ENCODE results near the gene MTMR6.

GRCh38 chr13:25281193-25281934 is 5.9 kb downstream of the MTMR6 start:
- TF ChIP-seq POLR2AphosphoS5 (IDR thresholded peaks at IDR 0.05; ENCODE audit: low read depth, low read length) (no peak), CTCF (IDR thresholded peaks at IDR 0.05) (no peak)
- TF ChIP-seq, protein P1, sequence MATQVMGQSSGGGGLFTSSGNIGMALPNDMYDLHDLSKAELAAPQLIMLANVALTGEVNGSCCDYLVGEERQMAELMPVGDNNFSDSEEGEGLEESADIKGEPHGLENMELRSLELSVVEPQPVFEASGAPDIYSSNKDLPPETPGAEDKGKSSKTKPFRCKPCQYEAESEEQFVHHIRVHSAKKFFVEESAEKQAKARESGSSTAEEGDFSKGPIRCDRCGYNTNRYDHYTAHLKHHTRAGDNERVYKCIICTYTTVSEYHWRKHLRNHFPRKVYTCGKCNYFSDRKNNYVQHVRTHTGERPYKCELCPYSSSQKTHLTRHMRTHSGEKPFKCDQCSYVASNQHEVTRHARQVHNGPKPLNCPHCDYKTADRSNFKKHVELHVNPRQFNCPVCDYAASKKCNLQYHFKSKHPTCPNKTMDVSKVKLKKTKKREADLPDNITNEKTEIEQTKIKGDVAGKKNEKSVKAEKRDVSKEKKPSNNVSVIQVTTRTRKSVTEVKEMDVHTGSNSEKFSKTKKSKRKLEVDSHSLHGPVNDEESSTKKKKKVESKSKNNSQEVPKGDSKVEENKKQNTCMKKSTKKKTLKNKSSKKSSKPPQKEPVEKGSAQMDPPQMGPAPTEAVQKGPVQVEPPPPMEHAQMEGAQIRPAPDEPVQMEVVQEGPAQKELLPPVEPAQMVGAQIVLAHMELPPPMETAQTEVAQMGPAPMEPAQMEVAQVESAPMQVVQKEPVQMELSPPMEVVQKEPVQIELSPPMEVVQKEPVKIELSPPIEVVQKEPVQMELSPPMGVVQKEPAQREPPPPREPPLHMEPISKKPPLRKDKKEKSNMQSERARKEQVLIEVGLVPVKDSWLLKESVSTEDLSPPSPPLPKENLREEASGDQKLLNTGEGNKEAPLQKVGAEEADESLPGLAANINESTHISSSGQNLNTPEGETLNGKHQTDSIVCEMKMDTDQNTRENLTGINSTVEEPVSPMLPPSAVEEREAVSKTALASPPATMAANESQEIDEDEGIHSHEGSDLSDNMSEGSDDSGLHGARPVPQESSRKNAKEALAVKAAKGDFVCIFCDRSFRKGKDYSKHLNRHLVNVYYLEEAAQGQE (IDR thresholded peaks at IDR 0.05; ENCODE audit: insufficient read depth in 1 of 2, low read depth in 2 of 2, low read length in 1 of 2), result no peak

All from Panc1 (cell line).